Raji (cell line): ENCODE measurements around the gene HSD17B2.

Experiments
- POLR2A ChIP-seq: IDR thresholded peaks from 2 replicates; pipeline ENCODE4 v1.6.1; 2011; ENCODE audit warnings: low read depth, low read length, control low read depth; ENCODE audit not compliant: insufficient read depth

HSD17B2 gene

DNA sequence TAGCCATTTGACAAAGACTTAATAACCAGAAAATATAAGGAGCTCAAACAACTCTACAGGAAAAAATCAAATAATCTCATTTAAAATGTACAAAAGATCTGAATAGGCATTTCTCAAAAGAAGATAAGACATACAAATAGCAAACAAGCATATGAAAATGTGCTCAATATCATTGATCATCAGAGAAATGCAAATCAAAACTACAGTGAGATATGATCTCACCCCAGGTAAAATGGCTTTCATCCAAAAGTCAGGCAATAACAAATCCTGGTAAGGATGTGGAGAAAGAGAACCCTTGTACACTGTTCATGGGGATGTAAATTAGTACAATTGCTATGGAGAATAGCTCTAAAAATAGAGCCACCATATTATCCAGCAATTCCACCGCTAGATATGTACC is 43.1 kb downstream of the HSD17B2 start:
- no peak for TF ChIP-seq POLR2A

GRCh38 chr16:82079892-82080291 is 44.8 kb downstream of the HSD17B2 start:
- TF ChIP-seq POLR2A: no peak

GRCh38 chr16:82081264-82081663 is 46.2 kb downstream of the HSD17B2 start:
- TF ChIP-seq POLR2A: no peak

DNA sequence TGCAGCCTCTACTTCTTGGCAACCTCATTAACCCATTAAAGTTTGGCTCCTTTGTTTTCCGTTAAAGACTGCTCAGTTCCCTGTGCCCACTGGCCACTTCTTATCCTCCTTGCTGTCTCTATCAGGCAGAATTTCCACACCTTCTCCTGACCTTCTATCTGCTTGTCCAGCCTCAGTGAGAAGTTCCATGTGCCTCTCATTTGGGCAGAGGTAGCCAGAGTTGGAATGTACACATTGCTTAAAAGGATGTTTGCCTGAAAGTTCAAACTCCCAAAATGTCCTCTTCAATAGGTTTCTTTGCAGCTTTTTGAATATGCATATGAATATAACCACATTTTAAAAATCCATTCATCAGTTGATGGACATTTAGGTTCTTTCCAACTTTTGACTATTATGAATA is 47.0 kb downstream of the HSD17B2 start:
- TF ChIP-seq POLR2A: no peak

- no peak for TF ChIP-seq POLR2A
These were observed 47.6 kb downstream of the HSD17B2 start for GRCh38 chr16:82082543-82083244.

GRCh38 chr16:82083710-82084353 is 48.8 kb downstream of the HSD17B2 start:
- TF ChIP-seq POLR2A: no peak

GRCh38 chr16:82085011-82085779 is 50.1 kb downstream of the HSD17B2 start:
- no peak for TF ChIP-seq POLR2A

DNA sequence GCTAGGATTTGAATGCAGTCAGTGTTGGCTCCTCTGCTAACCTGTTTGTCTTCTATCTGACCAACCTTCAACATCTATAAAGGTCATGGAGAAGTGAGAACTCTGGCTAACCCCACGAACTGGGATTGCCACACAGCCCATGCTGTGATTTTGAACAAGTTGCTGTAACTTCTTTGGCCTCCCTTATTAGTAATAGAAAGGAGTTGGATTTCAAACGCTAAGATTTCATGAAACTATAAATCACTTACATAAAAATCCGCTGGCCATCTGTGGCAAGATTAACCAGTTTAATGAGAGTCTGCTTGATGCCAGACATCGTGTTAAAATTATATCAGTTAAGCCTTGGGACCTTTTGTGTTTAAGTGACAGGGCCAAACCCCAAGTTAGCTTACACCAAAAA is 53.4 kb downstream of the HSD17B2 start:
- no peak for TF ChIP-seq POLR2A

GRCh38 chr16:82091241-82091640 is 56.2 kb downstream of the HSD17B2 start:
- no peak for TF ChIP-seq POLR2A

DNA sequence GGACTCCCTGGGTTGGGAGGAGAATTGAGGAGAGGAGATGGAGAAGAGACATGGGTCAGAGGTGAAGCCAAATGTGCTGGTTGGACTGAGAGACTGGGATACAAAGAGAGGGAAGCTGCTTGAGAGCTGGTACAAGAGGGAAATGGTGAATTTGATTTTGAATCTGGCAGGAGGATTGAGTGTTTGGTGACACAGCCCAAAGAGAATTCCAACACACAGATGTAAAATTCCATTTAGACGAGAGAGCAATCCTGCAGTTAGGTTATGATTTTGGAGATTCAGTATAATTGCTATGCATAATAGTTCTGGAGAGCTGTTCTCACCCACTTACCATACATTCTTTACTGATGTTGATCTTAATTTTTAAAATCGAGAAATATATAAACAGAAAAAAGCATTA is 57.7 kb downstream of the HSD17B2 start:
- TF ChIP-seq POLR2A: no peak

- no peak for TF ChIP-seq POLR2A
These were observed 58.7 kb downstream of the HSD17B2 start for GRCh38 chr16:82093666-82094300.

DNA sequence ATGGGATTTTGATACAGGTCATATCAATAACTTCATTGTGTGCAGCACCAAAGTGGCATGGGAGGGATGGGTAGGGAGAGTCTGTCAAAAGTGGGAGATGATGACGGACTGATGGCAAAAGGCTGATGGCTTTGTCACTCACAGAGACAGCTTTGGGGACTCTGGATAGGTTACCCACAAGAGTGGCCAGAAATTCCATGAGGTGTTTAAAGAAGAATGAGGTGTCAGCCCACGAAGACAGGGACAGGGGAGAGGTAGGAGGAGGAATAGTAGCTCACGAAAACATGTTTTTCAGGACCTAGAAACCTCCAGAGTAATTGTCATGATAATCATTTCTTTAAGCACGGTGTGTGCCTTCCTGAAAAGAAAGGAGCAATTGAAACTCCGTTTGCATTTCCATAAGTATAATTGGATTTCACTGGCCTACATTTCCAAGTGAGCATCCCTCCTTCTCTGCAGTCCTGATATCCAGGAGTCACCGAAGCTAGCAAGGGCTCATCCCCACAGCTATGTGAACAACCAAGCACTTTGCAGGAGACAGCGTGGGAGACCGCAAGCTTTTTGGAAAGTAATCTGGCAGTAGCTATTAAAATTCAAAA is 60.0 kb downstream of the HSD17B2 start:
- no peak for TF ChIP-seq POLR2A

GRCh38 chr16:82096641-82097040 is 61.6 kb downstream of the HSD17B2 start:
- TF ChIP-seq POLR2A: no peak

- no peak for TF ChIP-seq POLR2A
These were observed 70.1 kb downstream of the HSD17B2 start for GRCh38 chr16:82105107-82105506.

GRCh38 chr16:82108100-82108499 is 73.0 kb downstream of the HSD17B2 start:
- TF ChIP-seq POLR2A: no peak

GRCh38 chr16:82108774-82109173 is 73.7 kb downstream of the HSD17B2 start:
- no peak for TF ChIP-seq POLR2A

DNA sequence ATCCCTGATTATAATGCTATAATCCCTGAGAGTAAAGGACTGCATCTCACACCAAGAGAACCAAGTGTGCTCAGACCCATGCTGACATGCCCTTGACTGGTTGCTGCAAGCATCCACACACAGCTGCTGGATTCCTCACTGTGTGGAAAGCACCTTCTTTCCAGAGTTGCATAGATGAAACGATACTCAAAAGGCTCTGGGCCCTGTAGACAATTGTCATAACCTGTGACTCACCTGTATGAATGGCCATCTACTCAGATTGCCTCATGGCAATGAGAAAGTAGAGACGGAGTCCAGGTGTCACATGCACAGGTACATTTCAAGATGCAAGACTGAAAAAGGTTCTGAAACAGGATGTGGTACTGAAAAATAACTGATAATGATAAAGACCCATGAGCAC is 76.9 kb downstream of the HSD17B2 start:
- TF ChIP-seq POLR2A: no peak
